Measurements from ENCODE around the gene SPATA9. TPM values are rescaled to one million over a fixed set of nuclear protein-coding genes. Genes with fewer than 3 reads are reported as not detected.

Gene SPATA9
- total and polyA plus RNA-seq, 2 of the 8 experiments (the other 6 are each of a cell fraction or from before 2014, with no cell fraction given), result not detected

DNA sequence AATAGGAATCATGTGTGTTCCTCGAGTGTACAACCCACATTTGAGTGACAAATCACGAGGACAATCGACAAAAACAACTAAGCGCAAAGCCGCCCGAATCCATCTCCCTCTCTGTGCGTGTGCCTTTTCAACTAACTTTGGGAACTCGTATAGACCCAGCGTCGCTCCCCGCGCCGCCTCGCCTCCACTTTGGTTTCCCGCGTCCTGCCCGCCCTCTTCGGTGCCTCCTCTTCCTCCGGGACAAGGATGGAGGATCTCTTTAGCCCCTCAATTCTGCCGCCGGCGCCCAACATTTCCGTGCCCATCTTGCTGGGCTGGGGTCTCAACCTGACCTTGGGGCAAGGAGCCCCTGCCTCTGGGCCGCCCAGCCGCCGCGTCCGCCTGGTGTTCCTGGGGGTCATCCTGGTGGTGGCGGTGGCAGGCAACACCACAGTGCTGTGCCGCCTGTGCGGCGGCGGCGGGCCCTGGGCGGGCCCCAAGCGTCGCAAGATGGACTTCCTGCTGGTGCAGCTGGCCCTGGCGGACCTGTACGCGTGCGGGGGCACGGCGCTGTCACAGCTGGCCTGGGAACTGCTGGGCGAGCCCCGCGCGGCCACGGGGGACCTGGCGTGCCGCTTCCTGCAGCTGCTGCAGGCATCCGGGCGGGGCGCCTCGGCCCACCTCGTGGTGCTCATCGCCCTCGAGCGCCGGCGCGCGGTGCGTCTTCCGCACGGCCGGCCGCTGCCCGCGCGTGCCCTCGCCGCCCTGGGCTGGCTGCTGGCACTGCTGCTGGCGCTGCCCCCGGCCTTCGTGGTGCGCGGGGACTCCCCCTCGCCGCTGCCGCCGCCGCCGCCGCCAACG, 62.5 kb downstream of the SPATA9 start, which contains the start of gene GPR150 (continued):
- TF ChIP-seq YY1 (IDR thresholded peaks at IDR 0.05; ENCODE audit: low read depth, low read length) (no peak), CHD2 (IDR thresholded peaks at IDR 0.05; ENCODE audit: low read length) (no peak), SUZ12 (IDR thresholded peaks at IDR 0.05; ENCODE audit: low read length) (peak; percentile 75; the same call in 1 of the 2 replicates), POLR2A (IDR thresholded peaks at IDR 0.05; ENCODE audit: control extremely low read depth in 1 of 2, low read depth in 2 of 2, low read length in 2 of 2) (no peak), GTF2F1 (IDR thresholded peaks at IDR 0.05; ENCODE audit: borderline replicate concordance, low read depth, low read length) (no peak), CEBPB (IDR thresholded peaks at IDR 0.05; ENCODE audit: low read depth, low read length) (no peak)
- TF ChIP-seq, protein P1, sequence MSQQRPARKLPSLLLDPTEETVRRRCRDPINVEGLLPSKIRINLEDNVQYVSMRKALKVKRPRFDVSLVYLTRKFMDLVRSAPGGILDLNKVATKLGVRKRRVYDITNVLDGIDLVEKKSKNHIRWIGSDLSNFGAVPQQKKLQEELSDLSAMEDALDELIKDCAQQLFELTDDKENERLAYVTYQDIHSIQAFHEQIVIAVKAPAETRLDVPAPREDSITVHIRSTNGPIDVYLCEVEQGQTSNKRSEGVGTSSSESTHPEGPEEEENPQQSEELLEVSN (IDR thresholded peaks at IDR 0.05), result peak; percentile 96
- TF ChIP-seq, protein P2, sequence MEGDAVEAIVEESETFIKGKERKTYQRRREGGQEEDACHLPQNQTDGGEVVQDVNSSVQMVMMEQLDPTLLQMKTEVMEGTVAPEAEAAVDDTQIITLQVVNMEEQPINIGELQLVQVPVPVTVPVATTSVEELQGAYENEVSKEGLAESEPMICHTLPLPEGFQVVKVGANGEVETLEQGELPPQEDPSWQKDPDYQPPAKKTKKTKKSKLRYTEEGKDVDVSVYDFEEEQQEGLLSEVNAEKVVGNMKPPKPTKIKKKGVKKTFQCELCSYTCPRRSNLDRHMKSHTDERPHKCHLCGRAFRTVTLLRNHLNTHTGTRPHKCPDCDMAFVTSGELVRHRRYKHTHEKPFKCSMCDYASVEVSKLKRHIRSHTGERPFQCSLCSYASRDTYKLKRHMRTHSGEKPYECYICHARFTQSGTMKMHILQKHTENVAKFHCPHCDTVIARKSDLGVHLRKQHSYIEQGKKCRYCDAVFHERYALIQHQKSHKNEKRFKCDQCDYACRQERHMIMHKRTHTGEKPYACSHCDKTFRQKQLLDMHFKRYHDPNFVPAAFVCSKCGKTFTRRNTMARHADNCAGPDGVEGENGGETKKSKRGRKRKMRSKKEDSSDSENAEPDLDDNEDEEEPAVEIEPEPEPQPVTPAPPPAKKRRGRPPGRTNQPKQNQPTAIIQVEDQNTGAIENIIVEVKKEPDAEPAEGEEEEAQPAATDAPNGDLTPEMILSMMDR (IDR thresholded peaks at IDR 0.05; ENCODE audit: control extremely low read depth in 1 of 3, insufficient read depth in 1 of 3, low read depth in 1 of 3, low read length in 3 of 3), result peak in 1 of 3 experiments; percentile 7; a peak in 1 of 4 replicates
- TF ChIP-seq, protein P3, sequence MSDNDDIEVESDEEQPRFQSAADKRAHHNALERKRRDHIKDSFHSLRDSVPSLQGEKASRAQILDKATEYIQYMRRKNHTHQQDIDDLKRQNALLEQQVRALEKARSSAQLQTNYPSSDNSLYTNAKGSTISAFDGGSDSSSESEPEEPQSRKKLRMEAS (IDR thresholded peaks at IDR 0.05), result peak; percentile 94
